IMR-90 (cell line): ENCODE data around the gene KIF3B.

Experiments
- BHLHE40 ChIP-seq: fragments of 150-350 bp; IDR thresholded peaks from 2 replicates; pipeline ENCODE4 v1.6.1; 2016; ENCODE audit warnings: mild to moderate bottlenecking, low read depth, low read length
- FOS ChIP-seq: fragments of 150-350 bp; IDR thresholded peaks from 2 replicates; pipeline ENCODE4 v1.6.1; 2016; ENCODE audit warnings: low read depth, low read length
- POLR2A ChIP-seq: IDR thresholded peaks from 2 replicates; pipeline ENCODE4 v1.6.1; 2012; ENCODE audit warnings: mild to moderate bottlenecking, low read depth, low read length
- TF ChIP-seq, protein P1 (sequence below): conservative IDR thresholded peaks from 2 replicates; pipeline ENCODE4 v1.5.1; 2012; ENCODE audit warnings: mild to moderate bottlenecking, low read depth, low read length, improper control_type of control experiment
- TF ChIP-seq, protein P2 (sequence below): fragments of 150-350 bp; IDR thresholded peaks from 2 replicates; pipeline ENCODE4 v1.6.1; 2016; ENCODE audit warnings: low read depth, mild to moderate bottlenecking, low read length, moderate library complexity, borderline replicate concordance

DNA sequence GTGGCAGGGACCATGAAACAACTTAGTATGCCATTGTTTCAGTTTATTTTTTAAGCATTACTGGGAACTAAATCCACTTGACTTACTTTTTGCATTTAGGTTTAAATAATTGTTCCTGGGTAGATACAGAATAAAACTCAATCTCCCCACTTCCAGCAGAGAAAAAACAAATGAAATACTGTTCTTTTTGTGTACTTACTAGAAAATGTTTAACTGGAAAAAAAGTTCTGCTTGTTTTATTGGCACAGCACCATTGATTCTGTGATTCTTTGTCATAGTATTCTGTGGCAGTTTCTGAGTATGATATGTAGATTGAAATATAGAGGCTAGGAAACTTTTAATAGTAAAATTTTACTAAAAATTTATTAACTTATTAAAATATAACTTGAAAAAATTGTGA lies 90.9 kb downstream of the KIF3B start:
- TF ChIP-seq, protein P1, sequence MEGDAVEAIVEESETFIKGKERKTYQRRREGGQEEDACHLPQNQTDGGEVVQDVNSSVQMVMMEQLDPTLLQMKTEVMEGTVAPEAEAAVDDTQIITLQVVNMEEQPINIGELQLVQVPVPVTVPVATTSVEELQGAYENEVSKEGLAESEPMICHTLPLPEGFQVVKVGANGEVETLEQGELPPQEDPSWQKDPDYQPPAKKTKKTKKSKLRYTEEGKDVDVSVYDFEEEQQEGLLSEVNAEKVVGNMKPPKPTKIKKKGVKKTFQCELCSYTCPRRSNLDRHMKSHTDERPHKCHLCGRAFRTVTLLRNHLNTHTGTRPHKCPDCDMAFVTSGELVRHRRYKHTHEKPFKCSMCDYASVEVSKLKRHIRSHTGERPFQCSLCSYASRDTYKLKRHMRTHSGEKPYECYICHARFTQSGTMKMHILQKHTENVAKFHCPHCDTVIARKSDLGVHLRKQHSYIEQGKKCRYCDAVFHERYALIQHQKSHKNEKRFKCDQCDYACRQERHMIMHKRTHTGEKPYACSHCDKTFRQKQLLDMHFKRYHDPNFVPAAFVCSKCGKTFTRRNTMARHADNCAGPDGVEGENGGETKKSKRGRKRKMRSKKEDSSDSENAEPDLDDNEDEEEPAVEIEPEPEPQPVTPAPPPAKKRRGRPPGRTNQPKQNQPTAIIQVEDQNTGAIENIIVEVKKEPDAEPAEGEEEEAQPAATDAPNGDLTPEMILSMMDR, result no peak
- TF ChIP-seq BHLHE40 (no peak), FOS (no peak), POLR2A (no peak)
- TF ChIP-seq, protein P2, sequence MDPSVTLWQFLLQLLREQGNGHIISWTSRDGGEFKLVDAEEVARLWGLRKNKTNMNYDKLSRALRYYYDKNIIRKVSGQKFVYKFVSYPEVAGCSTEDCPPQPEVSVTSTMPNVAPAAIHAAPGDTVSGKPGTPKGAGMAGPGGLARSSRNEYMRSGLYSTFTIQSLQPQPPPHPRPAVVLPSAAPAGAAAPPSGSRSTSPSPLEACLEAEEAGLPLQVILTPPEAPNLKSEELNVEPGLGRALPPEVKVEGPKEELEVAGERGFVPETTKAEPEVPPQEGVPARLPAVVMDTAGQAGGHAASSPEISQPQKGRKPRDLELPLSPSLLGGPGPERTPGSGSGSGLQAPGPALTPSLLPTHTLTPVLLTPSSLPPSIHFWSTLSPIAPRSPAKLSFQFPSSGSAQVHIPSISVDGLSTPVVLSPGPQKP, result no peak
